ENCODE measurements around the gene PDE4D.

- no peak for TF ChIP-seq YY1 (IDR thresholded peaks at IDR 0.05; ENCODE audit: insufficient read depth, insufficient read length)
- TF ChIP-seq SUZ12 (IDR thresholded peaks at IDR 0.05; ENCODE audit: extremely low read depth, insufficient read depth, insufficient read length), result no peak
- no peak for TF ChIP-seq ZNF274 (IDR thresholded peaks at IDR 0.05; ENCODE audit: low read depth, low read length)
Measured at GRCh38 chr5:59782856-59783255, 110.7 kb downstream of the PDE4D start.

Data from NT2/D1 (cell line).